ENCODE measurements around the gene GGT5.
"Not testable (repeated sequence)": the region's sequence is repeated elsewhere in the genome, so short reads cannot be mapped to it uniquely, and the experiment has no call there.

Gene GGT5

DNA sequence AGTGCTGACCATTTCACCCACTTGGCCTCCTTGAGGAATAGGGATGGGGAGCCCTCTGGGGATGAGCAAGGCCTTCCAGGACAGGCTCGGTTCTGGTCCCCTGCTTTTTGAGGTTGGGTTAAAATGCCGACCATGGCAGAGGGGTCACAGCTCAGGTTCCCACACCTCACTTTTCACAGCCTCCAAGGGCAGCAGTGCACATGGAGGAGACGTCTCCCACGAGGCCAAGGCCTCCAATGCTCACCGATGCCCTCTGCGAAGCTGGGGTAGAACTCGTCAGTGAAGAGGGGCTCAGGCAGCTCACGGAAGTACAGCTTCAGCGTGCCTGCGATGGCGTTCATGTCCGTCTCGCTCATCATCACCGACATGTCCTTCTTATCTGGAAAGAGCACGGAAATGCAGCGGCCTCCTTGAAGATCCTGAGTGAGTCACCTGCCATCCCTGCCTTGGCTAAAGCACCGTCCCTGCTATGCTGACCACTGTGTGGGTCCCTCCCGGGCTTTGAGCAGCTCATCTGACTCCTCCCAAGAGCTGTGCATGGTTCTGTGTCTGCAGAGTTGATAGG is 17.4 kb upstream of the GGT5 start:
- not testable (repeated sequence) for DNase-seq (ENCODE audit: low read depth)

DNA sequence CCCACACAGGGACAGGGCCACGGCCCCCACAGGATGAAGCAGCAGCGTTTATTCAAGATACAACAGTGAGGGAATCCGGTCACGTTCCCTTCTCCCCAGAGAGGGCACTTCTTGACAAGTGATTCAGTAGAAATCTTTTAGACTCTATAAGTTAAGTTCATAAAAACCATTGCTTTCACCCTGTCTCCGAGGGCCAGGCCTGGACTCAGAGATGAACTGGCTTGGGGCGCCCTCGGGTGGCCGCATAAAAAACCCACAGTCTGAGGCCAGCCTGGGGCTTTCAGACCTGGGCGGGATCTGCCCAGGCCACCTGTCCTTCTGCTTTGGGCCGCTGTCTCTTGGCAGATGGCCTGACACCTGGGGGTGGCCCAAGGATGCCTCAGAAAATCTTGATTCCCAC is 14.6 kb upstream of the GGT5 start:
- DNase-seq (ENCODE audit: low read depth), result peak; percentile 66

DNA sequence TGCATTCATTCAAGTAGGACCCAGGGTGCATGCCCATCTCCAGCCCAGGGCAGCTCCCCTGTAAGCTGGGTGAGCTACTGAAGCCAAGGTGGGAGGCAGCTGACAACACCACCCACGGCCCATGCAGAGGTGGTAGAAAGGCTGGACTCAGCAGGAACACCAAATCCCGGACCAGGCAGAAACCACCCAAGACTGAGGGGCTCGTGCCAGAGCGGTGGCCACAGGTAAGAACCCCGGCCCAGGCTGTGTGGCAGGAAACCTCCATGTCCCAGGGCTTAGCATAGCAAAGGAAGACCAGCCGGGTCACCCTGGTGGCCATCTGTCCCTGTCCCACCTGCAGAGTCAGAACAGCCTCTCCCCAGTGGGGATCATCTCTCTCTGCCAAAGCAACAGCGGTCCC is 11.9 kb upstream of the GGT5 start:
- DNase-seq (ENCODE audit: low read depth), result not testable (repeated sequence)

DNA sequence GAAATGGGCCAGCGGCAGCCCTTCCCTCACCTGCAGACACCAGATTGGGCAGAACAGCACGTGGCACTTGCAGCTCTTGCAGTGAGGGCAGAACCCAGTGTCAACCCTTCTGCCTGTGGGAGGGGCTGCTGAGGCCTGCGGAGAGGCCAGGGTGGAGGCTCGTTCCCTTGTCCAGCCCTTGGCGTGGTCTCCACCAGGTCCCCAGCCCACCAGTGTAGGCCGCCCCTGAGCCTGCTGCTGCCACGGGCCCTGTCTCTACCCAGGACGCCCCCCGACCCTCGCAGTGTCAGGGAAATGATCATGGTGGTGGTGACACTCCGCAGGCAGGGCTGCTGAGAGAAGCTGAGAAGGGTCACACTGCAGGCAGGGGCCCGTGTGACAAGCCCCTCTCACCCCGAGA is 11.3 kb upstream of the GGT5 start:
- not testable (repeated sequence) for DNase-seq (ENCODE audit: low read depth)

DNA sequence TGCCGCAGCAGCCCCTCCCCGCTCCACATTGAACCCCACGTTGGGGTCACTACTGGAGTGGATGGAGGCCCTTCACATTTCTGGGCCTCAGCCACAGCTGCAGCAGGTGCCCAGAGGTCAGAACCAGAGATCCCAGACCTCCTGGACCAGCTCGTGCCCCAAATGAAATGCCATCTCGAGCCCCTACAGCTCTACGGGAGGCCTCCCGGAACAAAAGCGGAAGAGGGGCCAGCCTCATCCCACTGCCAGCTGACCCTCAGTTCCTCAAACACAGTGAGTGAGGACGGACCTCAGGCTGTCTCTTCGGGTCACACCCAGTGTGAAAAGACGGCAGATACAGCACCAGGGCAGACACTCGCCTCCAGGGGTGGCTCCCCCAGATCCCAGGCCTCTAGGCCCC is 8.2 kb upstream of the GGT5 start:
- DNase-seq (ENCODE audit: low read depth), result not testable (repeated sequence)

DNA sequence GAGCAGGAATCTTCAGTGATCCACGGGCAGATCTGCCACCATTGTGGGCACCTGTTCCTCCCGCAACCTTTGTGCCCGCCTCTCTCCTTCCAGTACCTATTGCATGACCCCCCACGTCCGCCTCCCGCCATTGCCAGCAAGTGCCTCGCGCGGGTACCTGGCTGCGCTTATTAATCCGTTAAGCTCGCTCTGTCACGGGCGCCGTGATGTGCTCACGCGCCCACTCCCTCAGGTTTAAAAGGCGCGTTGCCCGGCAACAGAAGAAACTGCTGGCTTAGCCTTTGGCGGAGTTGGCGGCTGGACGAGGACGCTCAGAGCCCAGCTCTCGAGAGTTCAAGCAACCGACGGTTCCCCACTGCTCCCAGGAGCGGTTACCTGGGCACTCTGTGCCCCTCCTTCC is 6.4 kb upstream of the GGT5 start:
- DNase-seq (ENCODE audit: low read depth), result not testable (repeated sequence)

DNA sequence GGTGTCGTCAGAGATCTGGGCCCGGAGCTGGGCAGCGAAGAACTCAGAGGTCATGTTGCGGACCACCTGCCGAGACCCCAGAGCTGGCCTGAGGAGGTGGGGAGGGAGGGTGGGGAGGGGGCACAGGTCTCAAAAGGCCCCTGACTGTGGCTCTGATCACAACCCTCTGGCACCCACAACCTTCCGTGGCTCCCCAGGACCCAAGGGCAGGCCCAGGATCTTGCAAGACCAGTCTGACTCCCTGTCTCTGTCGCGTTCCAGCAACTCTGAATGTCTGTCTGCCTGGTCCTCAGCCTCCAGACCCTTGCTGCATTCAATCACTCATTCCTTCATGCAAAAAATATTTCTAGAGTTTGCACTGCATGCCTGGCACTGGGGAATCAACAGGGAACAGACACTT is 4.5 kb upstream of the GGT5 start:
- not testable (repeated sequence) for DNase-seq (ENCODE audit: low read depth)

DNA sequence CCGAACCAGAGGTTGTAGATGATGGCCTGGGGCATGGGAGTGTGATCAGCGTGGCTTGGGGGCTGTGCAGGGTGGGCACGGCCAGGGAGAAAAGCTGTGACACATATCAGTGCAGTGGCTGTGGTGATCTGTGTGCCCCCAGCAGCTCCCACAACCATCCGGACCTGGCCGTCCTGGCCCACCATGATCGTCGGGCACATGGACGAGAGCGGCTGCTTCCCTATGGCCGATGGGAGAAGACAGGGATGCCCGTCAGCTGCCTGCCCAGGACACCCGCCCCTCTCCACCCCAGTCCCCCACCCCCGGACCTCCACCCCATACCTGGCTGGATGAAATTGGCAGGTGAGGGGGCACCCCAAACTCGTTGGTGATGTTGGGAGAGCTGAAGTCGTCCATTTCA is 3.7 kb upstream of the GGT5 start:
- not testable (repeated sequence) for DNase-seq (ENCODE audit: low read depth)

DNA sequence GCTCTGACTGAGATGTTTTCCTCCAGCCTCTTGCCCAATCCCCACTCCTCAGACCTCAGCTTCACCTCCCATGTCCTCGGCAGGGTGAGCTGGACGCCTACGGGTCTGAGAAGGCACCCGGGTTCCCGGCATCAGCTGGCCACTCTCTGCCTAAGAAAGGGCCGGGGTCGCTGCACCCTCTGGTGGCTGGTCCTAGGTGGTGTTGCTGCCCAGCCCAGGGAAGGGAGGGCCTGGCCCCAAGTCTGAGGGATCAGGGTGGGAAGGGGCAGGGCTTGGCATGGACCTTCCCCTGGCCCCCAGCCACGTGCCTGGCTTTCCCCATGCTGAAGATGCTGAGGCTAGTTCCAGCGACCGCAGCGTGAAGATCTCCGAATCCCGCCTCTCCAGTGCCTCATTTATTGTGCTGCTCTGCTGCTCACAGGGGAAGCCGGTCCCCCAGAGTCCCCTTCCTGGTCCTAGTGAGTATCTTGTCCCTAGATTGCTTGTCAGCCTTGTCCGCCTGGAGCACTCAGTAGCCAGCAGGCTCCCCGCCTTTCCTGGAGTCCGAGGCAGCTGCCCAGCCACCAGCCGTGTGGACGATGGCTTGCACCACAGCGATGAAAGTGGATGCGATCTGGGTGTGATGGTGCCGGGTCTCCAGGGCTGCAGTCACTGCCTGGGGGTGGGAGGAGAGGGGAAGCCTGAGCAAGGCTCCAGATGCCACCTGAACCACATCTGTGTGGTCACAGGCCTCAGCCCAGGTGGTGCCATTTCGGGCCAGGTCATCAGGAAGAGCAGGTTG is 2.9 kb upstream of the GGT5 start:
- peak; percentile 100 for DNase-seq (ENCODE audit: low read depth)

DNA sequence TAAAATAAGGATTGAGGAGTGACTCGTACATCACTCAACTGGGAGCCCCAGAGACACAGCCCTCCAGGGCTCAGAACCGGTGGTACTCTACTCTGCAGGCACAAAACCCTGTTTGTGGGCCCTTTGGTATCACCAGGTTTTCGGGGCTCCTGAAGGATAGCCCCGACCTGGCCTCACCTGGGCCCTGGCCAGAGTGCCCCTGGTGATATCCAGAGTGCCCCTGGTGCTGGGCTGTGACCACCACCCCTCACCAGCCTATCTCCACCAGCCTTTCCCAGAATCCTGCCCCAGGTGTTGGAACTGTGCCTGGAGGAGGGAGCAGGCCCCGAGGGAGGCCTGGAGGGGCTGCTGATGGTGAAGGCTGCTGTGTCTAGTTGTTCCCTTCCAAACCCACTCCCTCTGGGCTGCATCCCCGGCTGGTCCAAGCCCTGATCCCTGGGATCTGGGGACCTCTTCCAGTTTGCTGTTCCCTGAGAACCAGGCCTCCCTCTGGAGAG is 2.2 kb upstream of the GGT5 start:
- DNase-seq (ENCODE audit: low read depth), result no peak

DNA sequence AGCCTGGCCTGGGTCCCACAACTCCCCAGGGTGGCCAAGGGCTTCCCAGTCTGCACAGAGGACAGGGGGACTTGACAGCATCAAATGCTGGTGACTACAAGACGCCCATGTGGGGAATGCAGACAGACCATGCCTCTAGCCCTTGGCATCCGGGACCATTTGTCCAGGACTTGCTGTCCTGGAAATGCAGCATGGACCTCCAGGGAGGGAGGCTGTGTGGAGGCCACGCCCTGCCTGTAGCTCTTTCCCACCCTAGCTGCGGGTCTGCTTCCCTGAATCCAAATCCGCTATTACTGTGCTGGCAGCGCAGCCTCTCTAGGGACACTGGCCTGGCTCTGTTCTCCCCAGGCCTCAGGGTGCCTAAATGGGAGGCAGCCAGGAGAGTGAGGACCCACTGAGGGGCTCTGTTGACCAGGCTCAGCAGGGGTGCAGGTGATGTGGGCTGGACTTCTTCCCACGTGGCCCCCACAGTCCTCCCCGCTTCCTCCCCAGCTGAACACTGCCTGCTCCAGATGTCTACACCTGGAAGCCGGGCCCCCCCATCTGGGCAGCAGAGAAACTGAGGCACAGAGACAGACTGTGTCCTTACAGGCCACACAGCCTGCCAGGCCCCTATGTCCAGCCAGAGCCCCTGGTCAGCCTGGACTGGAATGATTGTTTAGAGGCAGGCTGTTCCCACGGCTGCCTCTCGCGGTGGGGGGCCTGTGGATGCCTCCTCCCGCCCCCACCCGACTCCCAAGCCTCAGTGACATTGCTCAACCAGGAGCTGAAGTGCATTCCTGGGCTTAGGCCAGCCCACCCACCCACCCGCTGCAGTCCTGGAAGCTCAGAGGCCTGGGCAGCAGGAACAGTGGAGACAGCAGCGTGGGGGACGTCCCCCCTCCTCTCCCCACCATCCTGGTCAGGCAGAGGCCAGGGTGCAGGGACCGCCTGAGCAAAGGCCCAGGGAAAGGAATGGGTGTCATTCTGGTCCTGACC is 991 bp upstream of the GGT5 start:
- peak; percentile 93 for DNase-seq (ENCODE audit: low read depth)

DNA sequence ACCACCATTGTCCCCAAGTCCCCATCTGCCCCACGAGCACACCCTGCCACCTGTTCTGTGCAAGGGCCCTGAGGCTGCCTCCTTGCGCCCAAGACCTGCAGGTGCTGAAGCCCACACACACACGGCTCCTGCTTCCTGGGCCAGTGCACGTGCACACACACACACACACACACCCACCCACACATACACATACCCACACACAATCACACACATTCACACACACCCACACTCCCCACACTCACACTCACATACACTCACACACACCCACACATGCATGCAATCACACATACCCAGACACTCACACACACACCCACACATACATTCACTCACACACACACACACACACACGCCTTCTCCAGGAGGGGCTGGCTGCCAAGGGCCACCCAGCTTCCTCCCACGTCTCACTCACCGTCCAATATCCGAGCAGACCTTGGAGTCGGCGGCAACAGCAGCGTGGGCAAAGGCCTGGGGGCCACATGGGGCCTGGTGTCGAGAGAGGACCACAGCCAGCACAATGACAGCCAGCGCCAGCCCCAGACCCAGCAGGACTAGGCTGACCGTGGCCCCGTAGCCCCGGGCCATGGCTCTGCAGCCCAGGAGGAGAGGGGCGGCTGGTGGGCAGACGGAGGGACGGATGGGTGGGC is 616 bp downstream of the GGT5 start:
- peak; percentile 76 for DNase-seq (ENCODE audit: low read depth)

DNA sequence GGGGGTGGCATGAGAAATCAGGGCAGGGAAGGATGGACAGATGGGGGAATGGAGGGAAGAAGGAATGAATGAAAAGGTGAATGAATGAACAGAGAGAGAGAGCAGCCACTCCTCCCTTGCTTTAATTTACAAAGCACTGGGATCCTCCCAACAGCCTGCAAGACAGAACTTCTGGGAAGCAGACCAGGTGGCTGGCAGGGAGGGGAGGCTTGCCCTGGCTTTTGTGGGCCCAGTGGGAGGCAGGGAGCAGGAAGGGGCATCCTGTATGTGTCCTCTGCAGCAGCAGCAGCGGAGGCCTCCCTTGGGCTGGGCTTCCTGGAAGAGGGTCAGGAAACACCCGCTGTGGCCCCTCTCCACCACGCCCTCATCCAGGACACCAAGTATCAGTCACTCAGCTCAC is 1.5 kb downstream of the GGT5 start:
- DNase-seq (ENCODE audit: low read depth), result peak; percentile 69

DNA sequence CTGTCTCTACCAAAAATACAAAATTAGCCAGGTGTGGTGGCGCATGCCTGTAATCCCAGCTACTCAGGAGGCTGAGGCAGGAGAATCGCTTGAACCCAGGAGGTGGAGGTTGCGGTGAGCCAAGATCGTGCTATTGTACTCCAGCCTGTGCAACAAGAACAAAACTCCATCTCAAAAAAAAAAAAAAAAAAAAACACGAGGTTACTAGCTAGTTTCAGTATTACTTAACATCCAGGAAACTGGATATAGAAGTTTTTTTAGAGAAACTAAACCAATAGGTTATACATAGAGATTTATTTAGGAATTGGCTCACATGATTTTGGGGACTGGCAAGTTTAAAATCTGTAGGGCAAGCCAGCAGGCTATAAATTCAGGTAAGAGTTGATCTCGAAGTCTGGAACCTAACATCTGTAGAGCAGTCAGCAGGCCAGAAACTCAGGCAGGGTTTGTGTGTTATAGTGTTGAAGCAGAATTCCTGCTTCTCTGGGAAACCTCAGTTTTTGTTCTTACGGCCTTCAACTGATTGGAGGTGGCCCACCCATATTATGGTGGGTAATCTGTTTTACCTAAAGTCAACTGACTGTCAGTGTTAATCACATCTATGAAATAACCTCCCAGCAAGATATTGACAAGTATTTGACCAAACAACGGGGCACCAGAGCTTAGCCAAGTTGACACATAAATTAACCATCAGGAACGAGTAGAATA is 3.7 kb downstream of the GGT5 start:
- not testable (repeated sequence) for DNase-seq (ENCODE audit: low read depth)

DNA sequence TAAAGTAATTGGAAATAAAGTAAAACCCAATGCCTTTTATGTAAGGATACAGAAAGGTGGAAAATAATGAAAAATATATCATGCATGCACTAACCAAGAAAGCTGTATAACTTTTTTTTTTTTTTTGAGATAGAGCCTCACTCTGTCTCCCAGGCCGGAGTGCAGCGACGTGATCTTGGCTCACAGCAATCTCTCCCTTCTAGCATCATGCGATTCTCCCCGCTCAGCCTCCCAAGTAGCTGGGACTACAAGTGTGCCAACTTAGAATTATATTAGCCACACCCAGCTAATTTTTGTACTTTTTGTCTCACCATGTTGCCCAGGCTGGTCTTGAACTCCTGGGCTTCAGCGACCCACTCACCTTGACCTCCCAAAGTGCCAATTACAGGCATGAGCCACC is 4.5 kb downstream of the GGT5 start:
- no peak for DNase-seq (ENCODE audit: low read depth)

DNA sequence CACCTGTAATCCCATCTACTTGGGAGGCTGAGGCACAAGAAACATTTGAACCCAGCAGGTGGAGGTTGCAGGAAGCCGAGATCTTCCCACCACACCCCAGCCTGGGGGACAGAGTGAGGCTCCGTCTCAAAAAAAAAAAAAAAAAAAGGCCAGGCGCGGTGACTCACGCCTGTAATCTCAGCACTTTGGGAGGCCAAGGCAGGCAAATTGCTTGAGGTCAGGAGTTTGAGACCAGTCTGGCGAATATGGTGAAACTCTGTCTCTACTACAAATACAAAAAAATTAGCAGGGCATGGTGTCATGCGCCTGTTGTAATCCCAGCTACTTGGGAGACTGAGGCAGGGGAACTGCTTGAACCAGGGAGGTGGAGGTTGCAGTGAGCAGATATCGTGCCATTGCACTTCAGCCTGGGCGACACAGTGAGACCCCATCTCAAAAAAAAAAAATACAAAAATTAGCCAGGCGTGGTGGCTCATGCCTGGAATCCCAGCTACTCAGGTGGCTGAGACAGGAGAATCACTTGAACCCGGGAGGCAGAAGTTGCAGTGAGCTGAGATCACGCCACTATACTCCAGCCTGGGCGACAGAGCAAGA is 6.7 kb downstream of the GGT5 start:
- DNase-seq (ENCODE audit: low read depth), result not testable (repeated sequence)

DNA sequence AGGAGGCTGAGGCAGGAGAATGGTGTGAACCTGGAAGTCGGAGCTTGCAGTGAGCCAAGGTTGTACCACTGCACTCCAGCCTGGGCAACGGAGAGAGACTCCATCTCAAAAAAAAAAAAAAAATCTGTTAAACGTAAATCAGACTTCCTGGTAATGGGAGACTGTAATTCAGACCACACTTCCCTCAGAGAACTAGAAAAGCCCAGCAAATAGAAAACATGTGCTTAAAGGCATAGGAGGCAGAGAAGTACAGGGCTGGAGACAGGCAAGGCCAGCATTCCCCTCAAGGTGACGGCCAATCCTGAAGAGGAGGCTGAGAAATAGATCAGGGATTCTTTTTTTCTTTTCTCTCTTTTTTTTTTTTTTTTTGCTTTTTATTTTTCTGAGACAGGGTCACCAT is 8.2 kb downstream of the GGT5 start:
- DNase-seq (ENCODE audit: low read depth), result peak; percentile 71

DNA sequence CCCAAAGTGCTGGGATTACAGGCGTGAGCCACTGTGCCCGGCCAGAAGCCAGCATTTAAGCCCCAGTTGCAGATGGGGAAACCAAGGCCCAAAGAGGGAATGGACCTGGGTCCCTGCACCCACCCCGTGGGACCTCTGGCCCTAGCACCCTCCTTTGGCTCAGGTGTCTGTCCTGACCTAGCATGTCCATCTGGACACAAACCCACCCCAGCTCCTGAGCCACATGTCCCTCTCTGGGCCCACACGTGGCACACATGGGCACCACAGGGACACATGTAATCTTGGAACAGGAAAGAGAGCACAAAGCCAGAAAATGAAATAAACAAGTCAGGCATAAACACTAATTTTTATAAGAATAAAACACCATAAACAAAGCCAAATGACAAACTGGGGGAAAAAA is 9.6 kb downstream of the GGT5 start:
- no peak for DNase-seq (ENCODE audit: low read depth)

DNA sequence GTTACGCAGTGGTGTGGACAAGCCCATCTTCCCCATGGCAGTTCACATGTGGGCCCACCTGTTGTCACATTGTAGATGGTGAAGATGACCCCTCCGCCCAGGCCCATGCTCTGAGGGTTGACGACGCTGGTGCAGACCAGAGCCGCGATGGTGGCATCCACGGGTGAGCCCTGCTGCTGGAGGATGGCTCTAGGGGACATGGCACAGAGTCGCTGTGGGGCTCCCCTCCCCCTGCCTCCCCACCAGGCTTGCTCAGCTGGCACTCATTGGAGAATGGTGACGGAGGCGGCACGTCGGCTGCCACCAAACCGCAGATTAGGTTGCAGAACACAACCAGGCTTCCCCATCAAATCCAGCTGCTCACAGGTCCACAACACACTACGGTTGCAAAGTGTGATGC is 11.1 kb downstream of the GGT5 start:
- DNase-seq (ENCODE audit: low read depth), result no peak

DNA sequence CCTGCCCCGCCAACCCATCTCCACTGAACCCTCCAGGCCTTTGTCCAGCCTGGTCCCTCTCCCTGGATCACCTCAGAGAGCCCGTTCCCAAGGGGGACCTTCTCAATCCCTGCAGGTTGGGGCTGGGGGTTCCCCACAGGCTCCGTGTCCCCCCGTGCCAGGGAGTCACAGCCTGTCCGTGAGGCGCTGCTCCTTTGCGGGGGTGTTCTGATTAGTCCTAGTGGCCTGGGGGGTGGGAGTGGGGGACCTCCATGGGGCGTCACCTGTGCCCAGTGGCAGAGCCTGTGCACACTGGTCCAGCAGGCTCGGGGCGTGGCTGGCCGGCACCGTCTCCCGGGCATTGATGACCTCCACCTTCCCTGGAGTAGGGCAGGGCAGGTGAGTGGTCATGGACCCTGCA is 11.6 kb downstream of the GGT5 start:
- no peak for DNase-seq (ENCODE audit: low read depth)

DNA sequence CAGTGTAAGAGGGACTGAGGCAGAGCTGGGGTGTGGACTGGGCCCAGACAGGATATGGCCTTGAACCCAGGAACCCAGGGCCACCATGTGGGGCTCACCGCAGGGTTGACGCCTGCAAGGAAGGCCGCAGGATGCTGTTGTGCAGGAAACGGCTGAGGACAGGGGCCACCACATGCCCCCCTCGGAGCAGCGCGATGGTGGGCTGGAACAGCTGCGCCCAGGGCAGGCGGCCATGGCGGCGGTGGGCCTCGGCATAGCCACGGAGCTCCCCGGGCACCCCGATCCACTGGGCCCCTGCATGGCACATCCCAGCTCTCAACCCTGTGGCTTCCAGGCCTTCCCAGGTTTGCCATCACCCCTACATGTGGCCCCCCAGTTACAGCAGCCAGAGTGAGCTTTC is 12.2 kb downstream of the GGT5 start:
- no peak for DNase-seq (ENCODE audit: low read depth)

Data from fibroblast of gingiva (primary cell).